NCI-H1048 (cell line): ENCODE data around the gene WNT4.
"Not testable (repeated sequence)": the region's sequence is repeated elsewhere in the genome, so short reads cannot be mapped to it uniquely, and the experiment has no call there.

Experiments used
- DNase-seq: peaks from one replicate; lab custom pipeline; 2025; lab: John Stamatoyannopoulos, UW

WNT4 gene

DNA sequence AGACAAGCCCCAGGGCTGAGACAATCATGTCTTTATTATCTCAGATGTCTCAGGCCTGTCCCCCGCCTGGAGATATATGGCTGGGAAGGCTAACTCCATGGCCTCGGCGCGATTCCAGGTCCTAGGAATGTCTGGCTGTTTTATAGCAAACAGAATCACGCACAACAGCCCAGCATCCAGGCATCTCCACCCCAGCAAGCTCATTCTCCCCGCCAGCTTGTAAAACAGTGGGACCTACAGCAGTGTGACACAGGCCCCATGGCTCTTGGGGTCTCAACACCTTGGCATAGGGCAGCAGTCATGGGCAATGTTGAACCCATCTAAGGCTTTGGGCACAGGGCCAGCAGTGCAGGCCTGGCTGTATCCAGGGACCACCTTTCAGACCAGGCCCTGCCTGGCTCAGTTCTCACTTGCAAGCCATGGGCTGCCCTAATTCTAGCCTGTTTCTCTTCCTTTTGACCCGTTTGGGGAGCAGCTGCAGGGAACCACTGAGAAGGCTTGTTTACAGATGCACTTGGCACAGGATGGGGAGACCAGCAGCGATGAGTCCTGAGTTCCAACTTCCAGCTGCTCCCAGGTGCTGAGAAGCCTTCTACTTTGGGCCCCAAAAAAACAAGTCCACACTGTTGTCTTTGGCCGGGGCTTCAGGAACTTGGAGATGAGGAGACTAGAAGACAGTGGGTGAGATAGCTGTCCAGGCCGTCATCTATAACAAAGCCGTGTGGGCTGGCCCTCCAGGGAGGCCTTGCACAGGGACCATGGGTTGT lies 34.4 kb downstream of the WNT4 start:
- DNase-seq: no peak

DNA sequence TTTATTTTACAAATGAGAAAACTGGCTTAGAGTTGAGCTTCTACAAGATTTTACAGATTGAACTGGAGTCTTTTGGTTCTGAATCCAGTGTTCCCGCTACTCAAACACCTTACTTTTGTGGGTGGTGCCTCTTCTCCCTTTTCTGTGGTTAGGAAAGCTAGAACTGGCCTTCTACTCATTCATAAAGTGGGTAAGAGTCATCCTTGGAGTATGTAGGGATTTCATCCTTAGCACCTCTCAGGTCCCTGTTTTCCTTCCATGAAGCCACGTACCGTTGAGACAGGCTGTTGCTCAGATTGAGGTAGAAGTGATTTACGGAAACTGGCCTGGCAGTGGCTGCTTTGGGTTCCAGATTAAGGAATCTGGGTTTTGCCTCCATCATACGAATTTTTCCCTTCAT lies 35.8 kb downstream of the WNT4 start:
- no peak for DNase-seq

DNA sequence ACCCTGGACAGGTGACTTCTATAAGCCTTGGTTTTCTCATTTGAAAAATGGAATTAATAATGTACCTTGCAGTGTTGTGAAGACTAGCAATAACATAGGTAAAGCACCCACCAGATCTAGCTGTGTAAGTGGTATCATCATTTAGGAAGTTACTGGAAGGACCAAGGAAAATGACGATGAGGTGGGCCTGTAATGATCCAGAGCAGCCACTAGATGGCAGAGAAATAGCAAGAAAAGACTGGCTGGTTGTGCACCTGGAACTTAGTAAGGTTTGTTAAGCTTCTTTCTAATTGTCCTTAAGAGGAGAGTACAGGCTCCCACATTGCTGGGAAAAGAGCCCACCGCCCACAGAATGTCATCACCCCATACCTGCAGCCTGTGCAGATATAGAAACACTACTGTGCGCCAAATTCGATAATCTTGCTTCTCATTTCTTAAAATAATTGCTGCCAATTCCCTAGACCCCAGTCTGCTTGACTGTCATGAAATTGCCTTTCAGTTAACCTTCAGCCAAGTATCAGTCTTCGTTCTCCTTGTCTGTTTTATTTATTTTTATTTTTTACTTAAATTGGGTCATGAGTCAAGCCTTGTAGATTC lies 37.2 kb downstream of the WNT4 start:
- no peak for DNase-seq

DNA sequence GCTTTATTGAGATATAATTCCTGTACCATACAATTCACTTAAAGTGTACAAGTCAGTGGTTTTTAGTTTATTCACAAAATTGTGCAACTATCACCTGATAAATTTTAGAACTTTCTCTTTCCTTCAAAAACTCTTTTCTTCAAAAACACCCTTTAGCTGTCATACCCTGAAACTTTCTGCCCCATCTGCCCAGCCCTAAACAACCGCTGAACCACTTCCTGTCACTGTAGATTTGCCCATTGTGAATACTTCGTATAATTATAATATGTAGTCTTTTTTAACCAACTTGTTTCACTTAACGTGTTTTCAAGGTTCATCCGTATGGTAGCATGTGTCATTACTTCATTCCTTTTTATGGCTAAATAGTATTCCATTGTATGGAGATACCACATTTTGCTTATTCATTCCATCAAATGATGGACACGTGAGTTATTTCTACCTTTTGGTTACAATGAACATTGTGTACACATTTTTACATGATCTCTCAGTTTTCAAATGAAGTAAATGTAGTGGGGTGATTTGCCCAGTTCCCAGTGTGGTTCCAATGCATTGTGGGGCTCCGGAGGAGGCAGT lies 37.9 kb downstream of the WNT4 start:
- DNase-seq: no peak

DNA sequence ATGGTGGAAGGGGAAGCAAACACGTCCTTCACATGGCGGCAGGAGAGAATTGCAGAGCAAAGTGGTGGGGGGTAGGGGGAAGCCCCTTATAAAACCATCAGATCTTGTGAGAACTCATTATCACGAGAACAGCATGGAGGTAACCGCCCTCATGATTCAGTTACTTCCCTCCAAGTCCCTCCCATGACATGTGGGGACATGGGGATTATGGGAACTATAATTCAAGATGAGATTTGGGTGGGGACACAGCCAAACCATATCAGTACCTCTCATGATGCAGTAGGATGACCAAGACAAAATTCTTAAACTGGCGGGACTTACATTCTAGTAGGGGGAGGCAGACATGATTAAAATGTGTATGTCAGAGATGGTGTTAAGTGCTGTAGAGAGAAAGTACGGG lies 38.8 kb downstream of the WNT4 start:
- DNase-seq: no peak

DNA sequence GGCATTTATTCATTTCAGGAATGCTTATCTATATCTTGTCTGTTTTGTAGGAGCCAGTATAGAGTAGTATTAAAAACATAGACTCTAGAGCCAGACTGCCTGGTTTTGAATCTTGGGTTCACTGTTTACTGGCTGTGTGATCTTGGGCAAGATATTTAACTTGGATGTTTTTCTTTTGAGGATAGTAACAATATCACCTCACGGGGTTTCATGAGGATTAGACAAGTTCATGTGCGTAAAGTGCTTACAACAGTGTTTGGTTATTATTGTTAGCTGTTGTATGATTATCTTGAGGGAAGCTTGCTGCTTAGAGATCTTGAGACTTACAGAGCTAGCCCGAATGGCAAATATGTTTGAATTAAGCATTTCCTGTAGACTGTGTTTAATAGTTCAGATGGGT lies 40.2 kb downstream of the WNT4 start:
- DNase-seq: no peak

DNA sequence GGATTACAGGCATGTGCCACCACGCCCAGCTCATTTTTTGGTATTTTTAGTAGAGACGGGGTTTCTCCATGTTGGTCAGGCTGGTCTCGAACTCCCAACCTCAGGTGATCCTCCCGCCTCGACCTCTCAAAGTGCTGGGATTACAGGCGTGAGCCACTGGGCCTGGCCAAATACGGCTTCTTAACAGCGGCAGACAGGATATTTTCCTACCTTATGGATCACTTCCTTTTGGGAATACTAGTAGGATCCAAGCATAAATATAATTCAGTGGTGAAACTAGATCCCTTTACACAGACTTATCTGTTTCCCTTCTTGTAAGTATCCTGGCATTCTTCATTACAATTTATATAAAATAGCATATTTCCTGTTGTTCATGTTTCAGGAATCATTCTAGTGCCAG lies 40.9 kb downstream of the WNT4 start:
- no peak for DNase-seq

DNA sequence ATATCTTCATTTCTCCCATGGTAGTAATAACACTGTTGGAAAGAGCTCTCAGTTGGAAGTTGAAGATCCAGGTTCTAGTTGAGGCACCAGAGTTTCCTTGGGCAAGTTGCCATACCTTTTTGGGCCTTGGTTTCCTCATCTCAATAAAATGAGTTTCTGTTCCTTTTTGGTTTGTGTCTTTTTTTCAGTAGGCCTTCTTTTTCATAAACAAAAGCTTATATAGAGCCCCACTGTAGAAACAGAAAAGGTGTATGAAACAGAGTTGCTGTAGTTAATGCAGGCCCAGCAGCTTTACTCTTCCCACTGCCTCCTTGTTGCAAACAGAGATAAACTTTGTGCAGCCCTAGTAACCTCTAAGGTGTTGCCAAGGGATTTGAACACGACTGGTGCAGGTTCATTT lies 41.7 kb downstream of the WNT4 start:
- no peak for DNase-seq

DNA sequence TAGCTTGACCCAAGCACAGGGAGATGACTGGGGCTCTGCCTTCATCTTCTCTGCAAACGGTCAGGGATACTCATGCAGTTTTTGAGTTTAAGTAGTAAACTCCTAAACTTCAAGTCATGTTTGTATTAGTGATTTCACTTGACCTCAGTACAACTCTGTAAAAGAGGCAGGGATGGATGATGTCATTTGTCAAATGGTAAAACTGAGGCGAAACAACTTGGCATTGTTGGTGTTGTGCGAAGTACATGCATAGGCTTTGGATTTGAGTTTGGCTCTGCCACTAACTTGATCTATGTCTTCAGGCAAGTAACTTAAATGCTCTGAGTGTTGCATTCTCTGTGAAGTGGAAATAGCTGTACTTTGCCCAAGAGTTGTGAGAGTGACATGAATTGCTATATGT lies 42.7 kb downstream of the WNT4 start:
- DNase-seq: no peak

DNA sequence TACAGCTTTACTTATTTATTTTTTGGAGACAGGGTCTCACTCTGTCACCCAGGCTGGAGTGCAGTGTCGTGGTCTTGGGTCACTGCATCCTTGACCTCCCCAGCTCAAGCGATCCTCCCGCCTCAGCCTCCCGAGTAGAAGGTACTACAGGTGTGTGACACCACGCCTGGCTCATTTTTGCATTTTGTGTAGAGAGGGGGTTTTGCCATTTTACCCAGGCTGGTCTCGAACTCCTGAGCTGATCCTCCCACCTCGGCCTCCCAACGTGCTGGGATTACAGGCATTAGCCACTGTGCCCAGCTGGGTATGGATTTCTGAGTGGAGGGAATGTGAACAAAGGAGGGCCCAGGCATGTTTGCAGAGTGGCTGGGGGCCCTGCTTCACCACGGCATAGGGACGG lies 44.1 kb downstream of the WNT4 start:
- no peak for DNase-seq

DNA sequence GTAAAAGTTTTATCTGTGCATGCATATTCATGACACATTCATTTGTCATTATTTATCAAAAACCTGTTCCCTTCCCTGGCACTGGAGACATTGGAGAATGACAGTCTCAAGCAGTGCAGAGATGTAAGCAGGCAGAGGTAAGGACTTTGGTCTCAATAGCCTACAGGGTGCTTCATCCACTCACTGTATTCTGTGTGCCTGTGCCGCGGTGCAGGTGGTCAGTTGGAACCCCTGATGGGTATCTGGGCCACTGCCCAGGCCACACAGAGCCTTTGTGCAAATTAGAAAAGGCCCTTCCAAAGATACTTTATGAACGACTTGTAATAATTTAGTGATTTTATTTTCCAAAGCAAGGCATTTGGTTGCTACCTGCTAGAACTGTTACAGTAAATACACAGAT lies 46.4 kb downstream of the WNT4 start:
- DNase-seq: no peak

DNA sequence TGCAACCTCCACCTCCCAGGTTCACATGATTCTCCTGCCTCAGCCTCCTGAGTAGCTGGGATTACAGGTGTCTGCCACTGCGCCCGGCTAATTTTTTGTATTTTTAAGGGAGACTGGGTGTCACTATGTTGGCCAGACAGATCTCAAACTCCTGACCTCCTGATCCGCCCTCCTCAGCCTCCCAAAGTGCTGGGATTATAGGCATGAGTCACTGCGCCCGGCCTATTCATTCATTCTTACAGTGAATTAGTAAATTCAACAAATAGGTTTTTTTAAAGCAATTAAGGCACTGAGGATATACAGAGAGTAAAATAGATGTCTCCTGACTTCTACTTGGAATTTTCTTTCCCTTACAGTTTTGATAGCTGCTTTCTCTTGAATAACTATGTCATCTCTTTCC lies 46.9 kb downstream of the WNT4 start:
- DNase-seq: no peak

DNA sequence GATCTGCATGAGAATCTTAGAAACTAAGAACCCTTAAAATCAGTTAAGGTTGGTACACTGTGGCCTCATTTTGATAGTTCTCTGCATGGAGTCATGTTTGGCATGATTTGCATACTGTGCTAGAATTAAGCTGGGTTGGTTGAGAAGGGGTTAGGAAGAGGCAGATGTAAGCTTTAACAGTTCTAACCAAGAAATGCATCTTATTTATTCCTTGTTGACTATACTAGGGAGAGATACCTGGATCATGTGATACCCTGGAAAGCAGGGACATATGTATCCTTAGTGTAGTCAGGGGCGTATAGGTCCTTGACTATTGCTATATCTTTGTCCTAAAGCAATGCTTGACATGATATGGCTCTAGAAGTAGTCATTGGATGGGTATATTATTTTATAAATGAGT lies 49.4 kb downstream of the WNT4 start:
- DNase-seq: no peak

DNA sequence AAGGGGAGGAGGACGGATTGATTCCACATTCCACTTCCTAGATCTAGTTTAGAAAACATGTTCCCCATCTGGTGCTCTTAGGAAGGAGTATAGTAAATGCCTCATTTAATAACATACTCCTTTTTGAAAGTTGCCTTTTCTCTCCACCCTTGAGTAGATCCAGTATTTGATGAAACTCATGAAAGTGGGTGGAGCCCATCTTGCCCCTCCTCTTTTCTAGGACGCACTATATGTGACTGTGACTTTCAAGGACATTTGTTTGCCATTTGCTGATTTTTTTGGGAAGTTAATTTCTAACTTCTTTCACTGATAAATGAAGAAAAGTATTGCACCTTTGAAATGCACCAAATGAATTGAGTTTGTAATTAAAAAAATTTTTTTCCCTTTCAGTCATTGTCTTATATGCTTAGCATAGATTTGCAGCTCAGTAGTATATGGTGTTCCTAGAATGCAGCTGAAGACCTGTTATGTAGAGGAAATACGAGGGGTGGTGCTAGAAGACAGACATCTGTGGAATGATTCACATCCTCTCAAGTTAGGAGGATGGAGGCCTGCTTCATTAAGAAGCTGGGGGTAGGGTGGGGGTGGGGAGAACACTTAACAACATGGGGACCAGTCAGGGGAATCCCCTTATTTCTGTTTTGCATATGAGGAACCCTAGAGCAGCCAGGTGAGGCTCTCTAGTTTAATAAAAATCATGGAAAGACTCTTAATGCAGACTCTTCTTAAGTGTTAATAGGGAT lies 50.7 kb downstream of the WNT4 start:
- not testable (repeated sequence) for DNase-seq

DNA sequence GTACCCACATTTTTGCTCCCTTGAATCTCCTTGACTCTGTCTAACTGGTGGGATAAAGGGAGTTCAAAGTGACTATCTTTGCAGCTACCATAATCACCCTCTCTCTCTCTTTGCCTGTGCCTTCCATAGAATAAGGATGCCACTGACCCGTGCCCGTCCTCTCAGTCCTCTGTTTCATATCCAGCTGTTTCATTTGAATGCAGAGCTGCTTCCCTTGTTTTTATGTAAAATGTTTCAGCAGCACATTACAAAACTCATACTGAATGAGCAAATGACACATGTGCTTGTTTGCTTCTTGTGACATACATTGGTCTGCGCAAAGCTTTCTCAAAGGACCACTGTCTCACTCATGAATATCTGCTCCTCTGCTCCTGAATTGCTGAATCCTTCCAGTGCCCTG lies 52.0 kb downstream of the WNT4 start:
- no peak for DNase-seq

DNA sequence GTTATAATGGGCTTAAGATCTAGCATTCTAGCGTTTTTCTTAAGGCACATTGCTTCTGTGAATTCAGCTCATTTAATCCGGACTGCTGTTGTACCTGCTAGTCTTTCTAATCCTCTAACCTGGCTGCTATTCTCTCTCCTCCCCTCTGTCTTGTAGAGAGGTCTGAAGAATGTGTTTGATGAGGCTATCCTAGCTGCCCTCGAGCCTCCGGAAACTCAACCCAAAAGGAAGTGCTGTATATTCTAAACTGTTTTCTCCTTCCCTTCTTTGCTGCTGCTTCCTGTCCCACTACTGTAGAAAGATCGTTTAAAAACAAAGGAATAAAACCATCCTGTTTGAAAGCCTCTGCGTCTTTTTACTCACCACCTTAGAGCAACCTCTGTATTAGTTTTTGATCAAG lies 53.1 kb downstream of the WNT4 start:
- no peak for DNase-seq

DNA sequence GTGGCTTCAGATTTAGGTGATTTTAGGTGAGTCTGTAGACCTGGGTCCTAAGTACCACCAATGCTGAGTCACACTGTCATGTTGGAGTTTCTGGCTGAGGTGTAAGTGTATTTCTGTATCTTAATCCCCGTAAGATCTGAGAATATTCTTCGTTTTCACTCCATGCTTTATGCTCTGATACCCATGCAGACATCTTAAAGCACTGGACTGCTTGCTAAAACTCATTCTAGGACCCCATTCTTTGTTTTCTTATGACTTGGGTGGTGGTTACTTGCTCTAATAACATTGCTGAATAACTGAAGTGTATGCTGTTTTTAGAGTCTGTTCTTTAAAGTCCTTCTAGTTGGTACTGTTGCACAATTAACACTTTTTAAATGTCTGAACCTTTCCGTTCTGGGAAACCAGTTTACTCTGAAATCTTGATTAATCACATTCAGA lies 53.7 kb downstream of the WNT4 start:
- no peak for DNase-seq

DNA sequence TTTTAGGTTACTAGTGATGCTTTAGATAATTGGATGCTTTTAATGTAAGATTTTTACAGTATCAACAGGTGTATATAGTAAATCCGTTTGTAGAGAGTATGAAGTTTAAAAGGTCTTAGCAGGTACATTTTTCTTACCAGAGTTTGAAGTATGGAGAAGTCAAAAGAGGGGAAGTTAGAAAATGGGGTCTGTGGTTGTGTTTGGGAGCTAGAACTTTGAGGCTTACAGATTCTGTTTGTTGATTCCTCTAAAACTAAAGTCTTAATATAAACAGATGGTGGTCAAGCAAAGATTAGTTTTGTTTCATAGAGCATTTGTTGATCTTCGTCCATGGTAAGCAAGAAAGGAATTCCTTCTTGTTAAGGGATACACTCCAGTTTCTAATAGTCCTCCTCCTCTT lies 54.6 kb downstream of the WNT4 start:
- DNase-seq: no peak

DNA sequence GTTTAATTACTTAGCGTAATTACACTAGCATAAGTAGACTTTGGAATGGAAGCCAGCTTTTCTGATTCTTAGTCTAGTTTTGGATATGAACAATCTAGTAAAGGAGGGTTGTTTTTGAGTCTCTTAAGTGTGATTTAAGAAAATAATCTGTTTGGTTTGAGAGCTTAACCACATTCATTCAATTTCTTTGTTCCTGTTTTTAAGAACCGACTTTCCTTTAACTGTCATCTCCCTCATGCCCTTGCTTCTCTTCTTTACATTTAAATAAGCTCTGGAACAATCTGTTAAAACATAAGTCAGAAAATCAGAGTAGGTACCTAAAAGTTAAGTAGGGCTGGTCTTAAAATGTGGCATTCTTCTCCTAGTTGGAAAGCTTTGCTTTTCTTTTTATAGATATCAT lies 62.7 kb downstream of the WNT4 start:
- no peak for DNase-seq

DNA sequence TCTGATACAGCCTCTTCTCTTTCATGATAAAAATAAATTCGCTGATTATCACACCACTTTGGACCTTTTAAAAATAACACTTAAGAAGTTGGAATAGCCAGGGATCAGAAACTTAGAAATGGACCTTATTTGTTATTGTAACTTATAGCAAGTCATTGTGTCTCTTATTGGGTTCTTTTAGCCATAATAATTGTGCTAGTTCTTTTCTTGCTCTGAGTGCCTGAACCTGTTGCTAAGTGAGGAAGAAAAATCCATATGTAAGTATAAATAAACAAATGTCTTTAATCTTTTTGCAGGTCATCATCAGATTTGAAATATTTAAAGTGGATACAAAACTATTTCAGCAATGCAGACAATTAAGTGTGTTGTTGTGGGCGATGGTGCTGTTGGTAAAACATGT lies 64.8 kb downstream of the WNT4 start:
- no peak for DNase-seq

DNA sequence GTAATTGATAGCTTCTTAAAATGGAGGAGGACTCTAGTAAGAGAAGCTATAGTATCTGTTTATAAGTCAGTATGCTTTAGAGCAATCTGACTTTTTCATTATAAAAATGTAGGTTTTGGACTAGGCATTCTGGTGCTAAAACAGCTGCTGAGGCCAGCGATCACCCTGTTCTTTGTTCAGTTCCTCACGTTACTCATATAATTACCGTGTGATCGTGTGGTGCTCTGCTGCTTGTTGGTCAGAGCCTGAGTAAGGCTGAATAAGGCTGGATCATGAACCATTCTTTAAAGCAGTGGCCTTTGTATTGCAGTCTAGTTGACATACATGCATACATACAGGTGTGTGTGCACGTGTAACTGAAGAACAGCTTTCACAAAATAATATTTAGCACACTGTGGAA lies 65.2 kb downstream of the WNT4 start:
- DNase-seq: no peak

DNA sequence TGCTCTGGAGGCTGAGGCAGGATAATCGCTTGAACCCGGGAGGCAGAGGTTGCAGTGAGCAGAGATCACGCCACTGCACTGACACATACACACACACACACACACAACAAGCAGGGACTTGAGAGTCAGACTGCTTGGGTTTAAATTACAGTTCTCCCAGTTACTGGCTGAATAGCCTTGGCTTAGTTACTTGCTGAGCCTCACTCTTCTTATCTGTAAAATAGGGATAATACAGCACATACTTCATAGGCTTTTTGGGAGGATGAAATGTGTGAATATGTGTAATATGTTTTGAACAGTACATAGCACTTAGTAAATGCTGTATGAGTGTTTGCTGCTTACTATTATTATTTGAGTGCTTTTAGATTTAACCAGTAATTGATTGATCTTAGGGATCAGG lies 66.6 kb downstream of the WNT4 start:
- DNase-seq: no peak

DNA sequence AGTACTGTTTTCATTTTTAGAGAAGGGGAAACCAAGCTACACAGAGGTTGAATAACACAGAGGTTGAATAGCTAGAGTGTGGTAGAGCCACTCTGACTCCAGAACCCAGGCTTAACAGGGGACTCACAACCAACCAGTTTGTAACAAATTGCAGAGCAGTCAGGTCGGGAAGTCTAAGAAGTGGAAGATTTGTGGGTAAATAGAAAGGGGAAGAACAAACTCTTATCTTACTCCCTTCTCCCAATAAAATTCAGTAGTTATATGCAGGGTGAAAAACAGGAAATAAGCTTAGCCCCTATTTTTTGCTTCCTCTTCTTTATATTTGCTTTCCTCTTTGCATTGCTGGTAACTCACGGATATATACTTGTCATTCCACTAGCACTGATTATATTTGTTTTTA lies 67.2 kb downstream of the WNT4 start:
- DNase-seq: no peak
